Measurements from ENCODE around the gene ITGA4.
A peak's percentile ranks its signal among the peaks of the same experiment; 100 is the strongest.

The ITGA4 gene

GRCh38 chr2:181517685-181518301 is 60.6 kb downstream of the ITGA4 start:
- no peak for DNase-seq

GRCh38 chr2:181520253-181520652 is 63.1 kb downstream of the ITGA4 start:
- no peak for DNase-seq

- DNase-seq = no peak
These were observed 66.6 kb downstream of the ITGA4 start for GRCh38 chr2:181523756-181524155.

GRCh38 chr2:181526014-181526413 is 68.8 kb downstream of the ITGA4 start:
- no peak for DNase-seq

- DNase-seq = no peak
These were observed 69.9 kb downstream of the ITGA4 start for GRCh38 chr2:181527058-181527457.

GRCh38 chr2:181528441-181528840 is 71.3 kb downstream of the ITGA4 start:
- DNase-seq = no peak

- DNase-seq = no peak
These were observed 79.5 kb downstream of the ITGA4 start for GRCh38 chr2:181536730-181537129.

GRCh38 chr2:181540421-181540820 is 83.2 kb downstream of the ITGA4 start:
- DNase-seq = no peak

- DNase-seq = no peak
These were observed 85.0 kb downstream of the ITGA4 start for GRCh38 chr2:181542170-181542569.

- DNase-seq = no peak
These were observed 88.9 kb downstream of the ITGA4 start for GRCh38 chr2:181546086-181546485.

- no peak for DNase-seq
These were observed 95.6 kb downstream of the ITGA4 start for GRCh38 chr2:181552808-181553207.

GRCh38 chr2:181553244-181553643 is 96.1 kb downstream of the ITGA4 start:
- DNase-seq = no peak

GRCh38 chr2:181554061-181554830 is 97.1 kb downstream of the ITGA4 start:
- DNase-seq = peak; percentile 62 to 87

- no peak for DNase-seq
These were observed 101.2 kb downstream of the ITGA4 start for GRCh38 chr2:181558371-181558770.

GRCh38 chr2:181563101-181563692 is 106.0 kb downstream of the ITGA4 start:
- DNase-seq = no peak

- DNase-seq = no peak
These were observed 109.3 kb downstream of the ITGA4 start for GRCh38 chr2:181566334-181567032.

- no peak for DNase-seq
These were observed 112.9 kb downstream of the ITGA4 start for GRCh38 chr2:181570059-181570458.

- peak in 1 of 2 experiments; percentile 1 for DNase-seq
These were observed 113.9 kb downstream of the ITGA4 start for GRCh38 chr2:181570833-181571661.

- peak; percentile 12 to 33 for DNase-seq
These were observed 116.1 kb downstream of the ITGA4 start for GRCh38 chr2:181573140-181573736.

GRCh38 chr2:181574321-181574720 is 117.1 kb downstream of the ITGA4 start:
- peak; percentile 74 to 87 for DNase-seq

GRCh38 chr2:181575024-181575649 is 118.0 kb downstream of the ITGA4 start:
- peak in 1 of 2 experiments; percentile 16 for DNase-seq

GRCh38 chr2:181575650-181576025 is 118.5 kb downstream of the ITGA4 start:
- peak; percentile 7 to 40 for DNase-seq
